Breast epithelium (tissue), 3 donors: ENCODE measurements around the gene HELQ.

Source experiments
- CTCF ChIP-seq, 3 donors: fragments of 450-650 bp; IDR thresholded peaks; one replicate each; pipeline ENCODE4 v1.5.1; 2016 to 2017; ENCODE audit warnings: antibody characterized with exemption in 3 of 3, mild to moderate bottlenecking in 3 of 3, moderate library complexity in 3 of 3
- POLR2A ChIP-seq: fragments of 450-650 bp; IDR thresholded peaks from one replicate; pipeline ENCODE4 v1.6.1; 2016; ENCODE audit warnings: antibody characterized with exemption, mild to moderate bottlenecking, moderate library complexity
- POLR2AphosphoS5 ChIP-seq, 3 donors: sonication (generic); formaldehyde crosslinking; IDR thresholded peaks; one replicate each; pipeline ENCODE4 v1.6.1; 2017; ENCODE audit warnings: antibody characterized with exemption in 3 of 3

DNA sequence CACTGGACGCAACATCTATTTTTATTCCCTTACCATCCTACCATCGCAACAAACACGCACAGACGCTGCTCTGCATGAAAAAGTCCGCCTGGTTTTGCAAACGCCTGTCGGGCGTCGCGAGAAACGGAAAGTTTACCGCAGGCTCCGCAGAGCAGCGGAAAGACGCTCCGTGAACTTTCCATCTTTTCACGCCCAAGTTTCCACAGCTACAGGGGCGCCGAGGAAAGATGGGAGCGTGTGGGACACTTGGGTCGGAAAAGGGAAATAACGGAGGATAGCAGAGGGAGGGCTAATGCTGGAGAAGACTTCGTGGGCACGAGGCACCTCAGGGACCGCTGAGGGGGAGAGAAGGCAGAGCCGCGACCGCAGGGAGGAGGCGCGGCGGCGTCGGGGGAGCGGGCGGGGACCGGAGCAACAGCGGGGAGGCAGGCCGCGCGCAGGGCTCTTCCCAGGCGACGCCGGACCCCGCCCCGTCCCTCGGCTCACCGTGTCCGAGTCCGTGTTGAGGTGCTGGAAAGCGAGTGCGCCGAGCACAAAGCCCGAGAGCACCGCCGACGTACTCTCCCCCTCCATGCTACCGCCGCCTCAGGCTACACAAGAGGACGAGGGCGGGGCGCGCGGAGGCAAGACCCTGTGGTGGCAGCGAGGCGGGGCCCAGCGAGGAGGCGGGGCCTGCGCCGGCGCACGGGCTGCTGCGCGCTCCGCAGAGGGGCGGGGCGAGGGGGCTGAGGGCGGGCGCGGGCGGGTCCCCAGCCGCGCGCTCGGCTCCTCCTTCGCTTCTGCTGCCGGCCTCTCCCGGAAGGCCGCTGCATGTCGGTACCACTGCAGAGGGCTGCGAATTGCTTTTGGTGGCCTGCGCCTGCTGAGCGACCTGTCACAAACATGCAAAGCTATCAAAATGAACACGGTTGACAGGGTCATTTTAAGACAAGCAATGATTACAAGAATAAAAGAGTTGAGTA is 29.2 kb upstream of the HELQ start, which contains the start of gene ABRAXAS1:
- TF ChIP-seq CTCF (IDR thresholded peaks at IDR 0.05) (no peak), POLR2A (no peak), POLR2AphosphoS5 (IDR thresholded peaks at IDR 0.05) (peak; percentile 52 to 66 (median 58))
